Fibroblast of pulmonary artery (primary cell): Measurements from ENCODE around the gene KSR2.

Source experiments
- DNase-seq: peaks from one replicate; pipeline ENCODE4 v3.0.0-alpha.2; 2010; ENCODE audit warnings: low read depth
- H3K4me3 ChIP-seq: replicated peaks from 2 replicates; pipeline ENCODE4 v1.5.1; 2011; ENCODE audit warnings: low read depth, mild to moderate bottlenecking, control low read depth, low read length, moderate library complexity
- CTCF ChIP-seq: IDR thresholded peaks from 2 replicates; pipeline ENCODE4 v1.5.1; 2011; ENCODE audit warnings: mild to moderate bottlenecking, control low read depth, low read length, inconsistent platforms; ENCODE audit errors: missing control alignments

Gene KSR2

DNA sequence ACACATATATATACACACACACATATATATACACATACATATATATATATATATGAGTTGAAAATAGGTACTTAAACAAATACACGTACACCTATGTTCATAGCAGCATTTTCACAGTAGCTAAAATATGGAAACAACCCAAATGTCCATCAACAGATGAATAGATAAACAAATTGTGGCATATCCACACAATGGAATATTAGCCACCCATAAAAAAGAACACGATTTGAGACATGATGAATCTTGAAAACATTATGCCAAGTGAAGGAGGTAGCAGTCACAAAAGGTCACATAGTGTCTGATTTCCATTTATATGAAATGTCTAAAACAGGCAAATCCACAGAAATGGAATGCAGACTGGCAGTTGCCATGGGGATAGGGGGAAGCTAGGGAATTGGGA is 276.3 kb downstream of the KSR2 start:
- no peak for DNase-seq
- TF ChIP-seq CTCF = no peak
- H3K4me3 ChIP-seq = no peak overlapping the region

- no peak for TF ChIP-seq CTCF
- no peak overlapping the region for H3K4me3 ChIP-seq
- no peak for DNase-seq
Measured at GRCh38 chr12:117689857-117690256, 278.9 kb downstream of the KSR2 start.

GRCh38 chr12:117688446-117688845 is 280.3 kb downstream of the KSR2 start:
- TF ChIP-seq CTCF = no peak
- no peak for DNase-seq
- no peak overlapping the region for H3K4me3 ChIP-seq

DNA sequence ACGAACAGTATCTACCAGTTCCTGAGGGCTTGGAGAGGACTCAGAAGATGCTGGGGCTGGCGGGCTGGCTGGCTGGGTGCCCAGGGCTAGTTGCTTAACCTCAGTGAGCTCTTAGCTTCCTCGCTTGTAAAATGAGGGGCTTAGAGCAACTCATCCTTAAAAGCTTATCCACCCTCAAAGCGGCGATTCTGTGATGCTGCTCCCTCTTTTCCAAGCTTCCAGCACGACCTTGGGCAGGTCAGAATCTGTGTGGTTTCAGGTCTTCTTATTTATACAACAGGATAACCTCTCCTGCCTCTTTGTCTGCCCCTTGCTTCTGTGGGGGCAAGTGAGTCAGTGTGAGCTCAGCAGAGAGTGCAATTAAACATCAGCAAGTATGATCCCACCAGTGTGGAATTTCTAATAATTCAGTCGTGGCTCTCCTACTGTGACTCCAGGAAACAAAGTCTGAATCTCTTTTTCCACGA is 281.8 kb downstream of the KSR2 start:
- H3K4me3 ChIP-seq = no peak overlapping the region
- no peak for DNase-seq
- TF ChIP-seq CTCF = no peak

- no peak for TF ChIP-seq CTCF
- H3K4me3 ChIP-seq = no peak overlapping the region
- no peak for DNase-seq
Measured at GRCh38 chr12:117686210-117686609, 282.6 kb downstream of the KSR2 start.

- H3K4me3 ChIP-seq = no peak overlapping the region
- no peak for TF ChIP-seq CTCF
Measured at GRCh38 chr12:117685110-117685926, 283.5 kb downstream of the KSR2 start.

GRCh38 chr12:117684471-117684870 is 284.3 kb downstream of the KSR2 start:
- no peak overlapping the region for H3K4me3 ChIP-seq
- no peak for DNase-seq
- no peak for TF ChIP-seq CTCF

More at GRCh38 chr12:117685110-117685926, 283.5 kb downstream of the KSR2 start:
- DNase-seq = no peak
